Stromal cell of bone marrow (primary cell): Measurements from ENCODE around the gene KCNIP2.
A peak's percentile ranks its signal among the peaks of the same experiment; 100 is the strongest.

ENCODE experiments used
- DNase-seq: peaks from one replicate; pipeline ENCODE4 v3.0.0-alpha.2; 2012; ENCODE audit warnings: low read depth

Gene KCNIP2

GRCh38 chr10:101851411-101852116 is 8.0 kb upstream of the KCNIP2 start:
- peak; percentile 42 for DNase-seq

GRCh38 chr10:101850749-101851148 is 7.1 kb upstream of the KCNIP2 start:
- no peak for DNase-seq

- DNase-seq: peak; percentile 30
Measured at GRCh38 chr10:101848894-101849351, 5.3 kb upstream of the KCNIP2 start.

GRCh38 chr10:101848408-101848807 is 4.8 kb upstream of the KCNIP2 start:
- DNase-seq: peak; percentile 15

- DNase-seq: no peak
Measured at GRCh38 chr10:101845893-101846292, 2.3 kb upstream of the KCNIP2 start.

- no peak for DNase-seq
Measured at GRCh38 chr10:101841826-101842225, 1.8 kb downstream of the KCNIP2 start.

GRCh38 chr10:101840741-101841453 is 2.7 kb downstream of the KCNIP2 start:
- DNase-seq: peak; percentile 73

- no peak for DNase-seq
Measured at GRCh38 chr10:101840102-101840684, 3.4 kb downstream of the KCNIP2 start.

- DNase-seq: no peak
Measured at GRCh38 chr10:101839416-101840063, 4.1 kb downstream of the KCNIP2 start.

GRCh38 chr10:101839002-101839401 is 4.6 kb downstream of the KCNIP2 start:
- DNase-seq: no peak

GRCh38 chr10:101838416-101838970 is 5.1 kb downstream of the KCNIP2 start:
- DNase-seq: no peak

GRCh38 chr10:101837748-101838147 is 5.9 kb downstream of the KCNIP2 start:
- DNase-seq: no peak

- DNase-seq: no peak
Measured at GRCh38 chr10:101835362-101835761, 8.2 kb downstream of the KCNIP2 start.

GRCh38 chr10:101834341-101834740 is 9.3 kb downstream of the KCNIP2 start:
- DNase-seq: no peak

- DNase-seq: no peak
Measured at GRCh38 chr10:101833466-101833865, 10.1 kb downstream of the KCNIP2 start.

- DNase-seq: no peak
Measured at GRCh38 chr10:101832325-101832771, 11.3 kb downstream of the KCNIP2 start.

- DNase-seq: no peak
Measured at GRCh38 chr10:101831169-101831811, 12.3 kb downstream of the KCNIP2 start.

GRCh38 chr10:101830322-101831168 is 13.1 kb downstream of the KCNIP2 start:
- DNase-seq: peak; percentile 68

GRCh38 chr10:101829561-101830315 is 13.9 kb downstream of the KCNIP2 start:
- no peak for DNase-seq
